Aorta (tissue), 5 donors: ENCODE results near the gene ING5. TPM values are rescaled to one million over a fixed set of nuclear protein-coding genes. Genes with fewer than 3 reads are reported as not detected.

Source experiments
- ATAC-seq: fragments of 200-7000 bp; cut with Tn5 transposase; one replicate; pipeline ENCODE4 v1.9.1; 2022; ENCODE audit warnings: moderate library complexity; ENCODE audit not compliant: low FRiP score
- DNase-seq, 2 donors: peaks; one replicate each; pipeline ENCODE4 v3.0.0-alpha.2; 2020
- H3K27ac ChIP-seq, 2 donors: one replicate each; pipeline ENCODE4 v1.5.1; 2013; ENCODE audit warnings: low read length in 2 of 2, mild to moderate bottlenecking in 2 of 2, moderate library complexity in 2 of 2, control low read depth in 1 of 2, inconsistent platforms in 1 of 2, low read depth in 1 of 2
- H3K27me3 ChIP-seq, 2 donors: one replicate each; pipeline ENCODE4 v1.6.1; 2013; ENCODE audit warnings: control low read depth in 1 of 2, low read length in 1 of 2, mild to moderate bottlenecking in 1 of 2, moderate library complexity in 1 of 2; ENCODE audit not compliant: insufficient read depth in 2 of 2, control insufficient read depth in 1 of 2
- H3K36me3 ChIP-seq, 2 donors: one replicate each; pipeline ENCODE4 v1.6.1; 2013; ENCODE audit warnings: control low read depth in 1 of 2, low read length in 1 of 2, mild to moderate bottlenecking in 1 of 2; ENCODE audit not compliant: insufficient read depth in 2 of 2, control insufficient read depth in 1 of 2
- H3K4me1 ChIP-seq, 2 donors: one replicate each; pipeline ENCODE4 v1.6.1; 2013; ENCODE audit warnings: low read length in 2 of 2, control low read depth in 1 of 2, mild to moderate bottlenecking in 1 of 2, moderate library complexity in 1 of 2; ENCODE audit not compliant: insufficient read depth in 2 of 2, control insufficient read depth in 1 of 2
- H3K4me3 ChIP-seq, 2 donors: one replicate each; pipeline ENCODE4 v1.5.1; 2013; ENCODE audit warnings: low read length in 2 of 2, control low read depth in 1 of 2, mild to moderate bottlenecking in 1 of 2
- H3K9me3 ChIP-seq: one replicate; pipeline ENCODE4 v1.6.1; 2013; ENCODE audit warnings: mild to moderate bottlenecking, low read length; ENCODE audit not compliant: control insufficient read depth
- WGBS, 2 donors: extraction: QIAGEN DNeasy Blood & Tissue Kit; methylation state at CpG; one replicate each; pipeline ENCODE4 v1.1.7; 2013; 5-methylcytosine and 5-hydroxymethylcytosine counted together
- intact Hi-C, 2 donors: fragments of 100-400 bp; cut with DNase I; formaldehyde crosslinking; loops; one replicate each; pipeline versions ENCODE4 v1.14.2 to v1.15.0; 2022
- polyA plus RNA-seq, 2 donors: library from polyadenylated mRNA; stranded (reverse); fragments of 200-250 nt; gene quantifications; one replicate each; pipeline ENCODE4 v1.2.3, GENCODE V29; 2013
- total RNA-seq, 2 donors: library from RNA; stranded (reverse); fragmentation: NEBNext Ultra II Directional; extraction: Animal tissue kit (Norgen Biotek cat#: 25700); gene quantifications; one replicate each; pipeline ENCODE4 v1.2.1, GENCODE V29; 2021
- donor health status: healthy with polysubstance abuse.
- donor health status: Bipolar disorder and iron deficiency.
- donor health status: DM: no; HTN: no; CAD: no.
- donor health status: DM: no; HTN: no; CAD: no.
- donor health status: DM: yes; HTN: yes; CAD: no.

Gene ING5
- total and polyA plus RNA-seq, 4 donors, result 11.9 to 51.7 (median 31.2) TPM

GRCh38 chr2:241720099-241720498 is 18.3 kb downstream of the ING5 start:
- 93% methylated on average over 19 of the region's 19 CpGs for WGBS, 2 donors
- intact Hi-C loops, result loop anchor here in 1 of 2 donors (10.0 kb wide), 1 partner anchor 155 kb away; no protein-coding TSS in a partner anchor
- Histone ChIP-seq H3K27ac (no peak overlapping the region), H3K4me1 (no peaks in the 10 kb centered on the region), H3K36me3 (peaks cover 0 to 5% of the 10 kb centered on the region in 2 donors), H3K4me3 (no peak overlapping the region), H3K9me3 (no peaks in the 10 kb centered on the region), H3K27me3 (no peaks in the 10 kb centered on the region)
- DNase-seq, result no peak
- ATAC-seq, result no peak

DNA sequence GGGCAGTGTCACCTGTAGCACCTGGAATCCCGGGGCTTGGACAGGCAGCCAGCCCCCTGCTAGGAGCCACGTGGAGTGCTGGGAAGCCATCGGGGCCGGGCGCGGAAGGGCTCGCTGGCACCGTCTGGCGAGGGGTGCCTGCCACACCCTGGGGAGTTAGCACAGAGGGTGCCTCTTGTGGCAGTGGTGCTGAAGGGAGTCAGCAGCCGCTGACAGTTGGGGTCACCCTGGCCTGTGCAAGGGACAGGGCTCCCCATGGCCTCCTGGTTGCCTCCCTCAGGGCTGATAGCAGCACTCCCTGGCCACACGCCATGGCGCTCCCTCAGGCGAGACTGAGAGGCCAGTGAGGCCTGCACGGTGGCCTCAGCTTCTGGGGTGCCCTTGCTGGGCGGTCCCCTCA is 18.7 kb downstream of the ING5 start:
- H3K27me3 ChIP-seq, result no peaks in the 10 kb centered on the region
- no peak overlapping the region for H3K27ac ChIP-seq
- ATAC-seq (no peak), DNase-seq (no peak)
- no peak overlapping the region for H3K4me3 ChIP-seq
- H3K36me3 ChIP-seq, result peaks cover 0 to 5% of the 10 kb centered on the region in 2 donors
- no peaks in the 10 kb centered on the region for H3K4me1 ChIP-seq
- H3K9me3 ChIP-seq, result no peaks in the 10 kb centered on the region
- intact Hi-C loops, result loop anchor here in 1 of 2 donors (10.0 kb wide), 1 partner anchor 154 kb away; no protein-coding TSS in a partner anchor
- 91 to 92% methylated on average over 15 of the region's 15 CpGs for WGBS, 2 donors

DNA sequence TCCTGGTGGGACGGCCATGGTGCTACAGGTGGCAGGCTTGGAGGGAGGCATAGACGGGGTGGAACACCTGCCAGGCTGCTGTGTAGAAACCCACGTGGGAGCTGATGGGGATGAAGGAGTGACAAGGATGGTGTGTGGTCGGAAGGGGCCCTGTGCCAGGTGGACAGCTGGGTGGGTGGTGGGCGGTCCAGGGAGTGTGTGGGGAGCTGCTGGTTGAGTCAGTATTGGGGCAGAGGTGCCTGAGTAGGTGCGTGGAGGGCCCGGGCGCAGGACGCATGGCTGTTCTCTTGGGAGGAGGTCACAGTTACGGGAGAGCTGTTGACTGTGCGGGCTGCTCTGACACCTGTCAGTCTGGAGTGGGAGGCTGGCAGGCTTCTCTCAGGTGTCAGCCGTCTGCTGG is 20.0 kb downstream of the ING5 start:
- H3K27ac ChIP-seq, result no peak overlapping the region
- WGBS, 2 donors, result 91% methylated on average over 12 of the region's 12 CpGs
- no peak overlapping the region for H3K4me3 ChIP-seq
- H3K4me1 ChIP-seq, result no peaks in the 10 kb centered on the region
- peaks cover 0 to 5% of the 10 kb centered on the region in 2 donors for H3K36me3 ChIP-seq
- no peaks in the 10 kb centered on the region for H3K9me3 ChIP-seq
- intact Hi-C loops, result loop anchor here in 1 of 2 donors (10.0 kb wide), 1 partner anchor 153 kb away; no protein-coding TSS in a partner anchor
- no peaks in the 10 kb centered on the region for H3K27me3 ChIP-seq
- no peak for DNase-seq
- ATAC-seq, result no peak

- no peak overlapping the region for H3K4me3 ChIP-seq
- intact Hi-C loops, result loop anchor here in 1 of 2 donors (10.0 kb wide), 1 partner anchor 152 kb away; no protein-coding TSS in a partner anchor
- H3K9me3 ChIP-seq, result no peaks in the 10 kb centered on the region
- peaks cover 0 to 5% of the 10 kb centered on the region in 2 donors for H3K36me3 ChIP-seq
- DNase-seq (no peak), ATAC-seq (no peak)
- H3K4me1 ChIP-seq, result no peaks in the 10 kb centered on the region
- no peaks in the 10 kb centered on the region for H3K27me3 ChIP-seq
- H3K27ac ChIP-seq, result no peak overlapping the region
- WGBS, 2 donors, result 97 to 98% methylated on average over 21 of the region's 21 CpGs
Observed at GRCh38 chr2:241722896-241723454, 21.1 kb downstream of the ING5 start.

DNA sequence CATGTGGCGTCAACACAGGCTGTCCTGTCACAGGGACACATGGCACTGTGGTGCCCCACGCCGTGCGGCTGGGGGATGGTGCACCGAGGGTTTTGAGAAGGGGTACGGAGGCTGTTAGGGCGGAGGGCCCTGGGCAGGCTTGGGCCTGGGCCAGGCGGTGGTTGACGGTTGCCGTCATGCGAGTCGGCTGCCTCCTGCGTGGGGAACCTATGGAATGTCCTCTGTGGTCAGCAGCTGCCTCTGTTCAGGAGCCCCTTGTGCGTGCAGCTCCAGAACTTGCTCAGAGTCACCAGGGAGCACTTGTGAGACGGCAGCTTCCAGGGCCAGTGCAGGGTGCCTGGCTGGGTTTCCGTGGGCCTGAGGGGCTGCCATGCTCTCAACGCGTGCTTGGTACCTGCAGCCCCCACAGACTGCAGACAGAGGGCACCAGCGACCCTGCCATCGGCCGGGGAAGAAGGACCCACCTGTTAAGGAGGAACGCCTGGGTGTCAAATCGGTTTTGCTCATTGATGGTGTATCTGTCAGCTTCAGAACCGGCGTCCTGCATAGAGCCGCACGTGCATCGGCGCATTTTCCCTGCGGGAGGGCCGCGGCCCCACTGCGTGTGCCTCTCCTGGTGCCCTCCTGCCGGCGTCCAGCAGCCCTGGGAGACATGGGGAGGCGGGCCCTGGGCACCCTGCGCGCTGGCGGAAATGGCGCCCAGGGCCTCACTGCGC is 22.6 kb downstream of the ING5 start:
- intact Hi-C loops, result loop anchor here in 1 of 2 donors (10.0 kb wide), 1 partner anchor 150 kb away; no protein-coding TSS in a partner anchor
- Histone ChIP-seq H3K27ac (no peak overlapping the region), H3K4me1 (no peaks in the 10 kb centered on the region), H3K27me3 (no peaks in the 10 kb centered on the region), H3K4me3 (no peak overlapping the region), H3K36me3 (peaks cover 0 to 5% of the 10 kb centered on the region in 2 donors), H3K9me3 (no peaks in the 10 kb centered on the region)
- ATAC-seq (no peak), DNase-seq (no peak)
- WGBS, 2 donors, result 92 to 94% methylated on average over 41 of the region's 41 CpGs

DNA sequence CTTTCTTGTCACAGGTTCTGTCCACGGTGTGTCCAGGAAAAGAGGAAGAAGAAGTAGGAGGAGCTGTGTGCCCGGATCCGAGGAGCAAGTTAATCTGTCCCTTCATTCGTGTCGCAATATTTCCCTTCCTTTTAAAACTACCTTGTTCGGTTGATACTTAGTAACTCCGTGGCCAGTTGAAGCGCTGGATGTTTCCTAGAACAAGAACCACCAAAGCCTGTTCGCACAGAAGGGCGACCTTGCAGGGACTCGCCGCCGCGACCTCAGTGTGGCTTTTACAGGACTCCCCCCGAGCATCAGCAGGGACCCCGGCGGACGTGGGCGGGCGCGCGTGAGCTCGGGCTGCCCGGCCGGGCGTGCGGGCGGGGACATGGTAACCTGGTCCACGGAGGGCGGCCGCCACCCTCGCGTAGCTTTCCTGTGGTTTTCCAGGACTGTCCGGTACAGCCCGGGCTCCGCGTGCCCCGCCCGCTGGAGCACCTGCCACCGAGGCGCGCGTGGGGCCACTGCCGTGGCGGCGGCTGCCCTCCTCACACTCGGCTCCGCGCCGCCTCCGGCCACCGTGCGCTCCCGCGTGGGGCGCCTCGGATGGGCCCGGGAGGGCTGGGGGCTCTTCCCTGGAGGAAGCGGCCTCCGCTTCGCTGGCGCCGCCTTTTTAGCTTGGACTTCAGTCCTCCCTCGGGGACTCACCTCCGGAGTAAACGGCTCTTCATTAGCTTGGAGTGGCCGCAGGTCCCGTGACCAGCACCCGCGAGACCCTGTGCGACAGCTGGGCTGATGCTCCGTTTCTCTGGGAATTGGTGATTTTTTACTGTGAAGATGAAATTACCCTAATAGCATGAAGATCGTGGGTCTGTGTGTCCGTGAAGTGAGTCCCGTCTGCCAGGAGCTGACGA is 23.4 kb downstream of the ING5 start:
- no peaks in the 10 kb centered on the region for H3K27me3 ChIP-seq
- H3K27ac ChIP-seq, result no peak overlapping the region
- DNase-seq (no peak), ATAC-seq (no peak)
- intact Hi-C loops, result loop anchor here in 1 of 2 donors (10.0 kb wide), 1 partner anchor 150 kb away; no protein-coding TSS in a partner anchor
- H3K9me3 ChIP-seq, result no peaks in the 10 kb centered on the region
- H3K4me3 ChIP-seq, result no peak overlapping the region
- no peaks in the 10 kb centered on the region for H3K4me1 ChIP-seq
- WGBS, 2 donors, result 95 to 97% methylated on average over 71 to 76 of the region's 76 CpGs
- peaks cover 0 to 2% of the 10 kb centered on the region in 2 donors for H3K36me3 ChIP-seq

GRCh38 chr2:241726459-241726858 is 24.6 kb downstream of the ING5 start:
- ATAC-seq, result peak; percentile 5
- no peaks in the 10 kb centered on the region for H3K4me1 ChIP-seq
- H3K36me3 ChIP-seq, result no peaks in the 10 kb centered on the region
- no peaks in the 10 kb centered on the region for H3K27me3 ChIP-seq
- no peak for DNase-seq
- no peak overlapping the region for H3K4me3 ChIP-seq
- no peak overlapping the region for H3K27ac ChIP-seq
- 95 to 96% methylated on average over 15 to 16 of the region's 16 CpGs for WGBS, 2 donors
- H3K9me3 ChIP-seq, result no peaks in the 10 kb centered on the region
- intact Hi-C loops, result loop anchor here in 1 of 2 donors (10.0 kb wide), 1 partner anchor 148 kb away; no protein-coding TSS in a partner anchor

GRCh38 chr2:241728000-241728399 is 26.2 kb downstream of the ING5 start:
- WGBS, 2 donors, result 84 to 89% methylated on average over 8 of the region's 8 CpGs
- no peak for ATAC-seq
- DNase-seq, result no peak
- Histone ChIP-seq H3K4me1 (no peaks in the 10 kb centered on the region), H3K9me3 (no peaks in the 10 kb centered on the region), H3K27me3 (no peaks in the 10 kb centered on the region), H3K4me3 (no peak overlapping the region), H3K27ac (no peak overlapping the region), H3K36me3 (no peaks in the 10 kb centered on the region)
- intact Hi-C loops, result loop anchor here in 1 of 2 donors (10.0 kb wide), 1 partner anchor 147 kb away; no protein-coding TSS in a partner anchor
